ENCODE data around the gene ACCSL.

DNA sequence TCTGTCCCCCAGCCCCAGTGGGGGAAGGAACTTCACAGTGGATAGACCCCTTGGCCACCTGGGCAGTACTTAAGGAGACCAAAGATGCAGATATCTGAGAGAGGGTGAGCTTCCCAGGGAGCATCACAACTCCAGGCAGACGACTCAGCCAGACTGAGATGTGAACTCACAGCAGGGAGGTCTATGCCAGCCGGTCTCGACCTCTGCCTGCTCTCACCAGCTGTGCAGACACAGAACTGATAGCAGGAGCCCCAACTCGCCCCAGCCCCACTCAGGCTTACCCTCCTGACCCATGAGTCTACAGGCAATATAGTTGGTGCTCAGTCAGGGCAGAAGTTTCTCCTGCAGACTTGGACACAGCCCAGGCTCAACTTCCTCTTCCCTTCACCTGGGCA lies 29.7 kb upstream of the ACCSL start:
- TF ChIP-seq, protein P1, sequence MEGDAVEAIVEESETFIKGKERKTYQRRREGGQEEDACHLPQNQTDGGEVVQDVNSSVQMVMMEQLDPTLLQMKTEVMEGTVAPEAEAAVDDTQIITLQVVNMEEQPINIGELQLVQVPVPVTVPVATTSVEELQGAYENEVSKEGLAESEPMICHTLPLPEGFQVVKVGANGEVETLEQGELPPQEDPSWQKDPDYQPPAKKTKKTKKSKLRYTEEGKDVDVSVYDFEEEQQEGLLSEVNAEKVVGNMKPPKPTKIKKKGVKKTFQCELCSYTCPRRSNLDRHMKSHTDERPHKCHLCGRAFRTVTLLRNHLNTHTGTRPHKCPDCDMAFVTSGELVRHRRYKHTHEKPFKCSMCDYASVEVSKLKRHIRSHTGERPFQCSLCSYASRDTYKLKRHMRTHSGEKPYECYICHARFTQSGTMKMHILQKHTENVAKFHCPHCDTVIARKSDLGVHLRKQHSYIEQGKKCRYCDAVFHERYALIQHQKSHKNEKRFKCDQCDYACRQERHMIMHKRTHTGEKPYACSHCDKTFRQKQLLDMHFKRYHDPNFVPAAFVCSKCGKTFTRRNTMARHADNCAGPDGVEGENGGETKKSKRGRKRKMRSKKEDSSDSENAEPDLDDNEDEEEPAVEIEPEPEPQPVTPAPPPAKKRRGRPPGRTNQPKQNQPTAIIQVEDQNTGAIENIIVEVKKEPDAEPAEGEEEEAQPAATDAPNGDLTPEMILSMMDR (IDR thresholded peaks at IDR 0.05) = no peak
- TF ChIP-seq POLR2AphosphoS5 (IDR thresholded peaks at IDR 0.05; ENCODE audit: insufficient read depth in 1 of 2, low read depth in 1 of 2) = no peak
- TF ChIP-seq POLR2A (IDR thresholded peaks at IDR 0.05) = no peak
